Endodermal cell (in vitro differentiated cells): ENCODE data around the gene MAGEB2. TPM values are rescaled to one million over a fixed set of nuclear protein-coding genes. Genes with fewer than 3 reads are reported as not detected.

Source experiments
- DNase-seq: peaks from one replicate; pipeline ENCODE4 v3.0.0-alpha.2; 2017
- H3K27ac ChIP-seq: 2 replicates; pipeline ENCODE4 v1.5.1; 2013; ENCODE audit warnings: mild to moderate bottlenecking, low read depth, low read length, moderate library complexity
- H3K27me3 ChIP-seq: 2 replicates; pipeline ENCODE4 v1.6.1; 2013; ENCODE audit warnings: mild to moderate bottlenecking, low read length, moderate library complexity; ENCODE audit not compliant: insufficient read depth, control insufficient read depth, poor library complexity, severe bottlenecking
- H3K36me3 ChIP-seq: 2 replicates; pipeline ENCODE4 v1.7.0; 2013; ENCODE audit warnings: mild to moderate bottlenecking, low read length, moderate library complexity; ENCODE audit not compliant: control insufficient read depth, insufficient read depth
- H3K4me1 ChIP-seq: one replicate; pipeline ENCODE4 v1.7.0; 2013; ENCODE audit warnings: low read length; ENCODE audit not compliant: control insufficient read depth, insufficient read depth
- H3K4me3 ChIP-seq: 2 replicates; pipeline ENCODE4 v1.5.1; 2013; ENCODE audit warnings: mild to moderate bottlenecking, low read length, moderate library complexity
- H3K9ac ChIP-seq: 2 replicates; pipeline ENCODE4 v1.6.1; 2013; ENCODE audit warnings: mild to moderate bottlenecking, low read length, moderate library complexity; ENCODE audit not compliant: poor library complexity, severe bottlenecking; ENCODE audit errors: extremely low read depth
- H3K9me3 ChIP-seq: 2 replicates; pipeline ENCODE4 v1.6.1; 2013; ENCODE audit warnings: mild to moderate bottlenecking, low read length, moderate library complexity; ENCODE audit not compliant: control insufficient read depth
- H3K27ac Mint-ChIP-seq: 2 replicates; pipeline ENCODE4 v1.8.0; 2020; ENCODE audit warnings: mixed read lengths
- H3K27me3 Mint-ChIP-seq: 2 replicates; pipeline ENCODE4 v1.8.0; 2021; ENCODE audit warnings: mild to moderate bottlenecking, mixed read lengths; ENCODE audit not compliant: insufficient read depth
- H3K36me3 Mint-ChIP-seq: 2 replicates; pipeline ENCODE4 v1.8.0; 2020; ENCODE audit warnings: low read depth, mixed read lengths
- H3K4me1 Mint-ChIP-seq: 2 replicates; pipeline ENCODE4 v1.8.0; 2020; ENCODE audit warnings: mixed read lengths
- H3K4me3 Mint-ChIP-seq: 2 replicates; pipeline ENCODE4 v1.8.0; 2020; ENCODE audit warnings: mild to moderate bottlenecking, moderate library complexity, mixed read lengths
- H3K9me3 Mint-ChIP-seq: 2 replicates; pipeline ENCODE4 v1.8.0; 2020; ENCODE audit warnings: mild to moderate bottlenecking, mixed read lengths
- WGBS, 2 experiments: methylation state at CpG; one replicate each; pipeline versions ENCODE4 v1.1.5 to v1.1.7; 2013; ENCODE audit warnings: missing lambda C conversion rate in 2 of 2, mixed read lengths in 1 of 2; ENCODE audit not compliant: insufficient coverage in 1 of 2, insufficient read length in 1 of 2; 5-methylcytosine and 5-hydroxymethylcytosine counted together
- total RNA-seq, 2 donors: library from RNA; stranded (reverse); fragmentation: NEBNext Ultra II Directional in 1 of 2; extraction: Animal tissue kit (Norgen Biotek cat#: 25700) in 1 of 2; gene quantifications; 2 replicates in 1 of 2; 3 replicates in 1 of 2; pipeline ENCODE4 v1.2.1, GENCODE V29; 2021
- TF ChIP-seq, protein P1 (sequence below): fragments of 200-600 bp; sonication (generic); conservative IDR thresholded peaks from 2 replicates; pipeline ENCODE4 v1.5.0; 2021; ENCODE audit warnings: antibody characterized with exemption, mild to moderate bottlenecking

MAGEB2 gene
- total RNA-seq, 2 donors from 2014 or later, result not detected

DNA sequence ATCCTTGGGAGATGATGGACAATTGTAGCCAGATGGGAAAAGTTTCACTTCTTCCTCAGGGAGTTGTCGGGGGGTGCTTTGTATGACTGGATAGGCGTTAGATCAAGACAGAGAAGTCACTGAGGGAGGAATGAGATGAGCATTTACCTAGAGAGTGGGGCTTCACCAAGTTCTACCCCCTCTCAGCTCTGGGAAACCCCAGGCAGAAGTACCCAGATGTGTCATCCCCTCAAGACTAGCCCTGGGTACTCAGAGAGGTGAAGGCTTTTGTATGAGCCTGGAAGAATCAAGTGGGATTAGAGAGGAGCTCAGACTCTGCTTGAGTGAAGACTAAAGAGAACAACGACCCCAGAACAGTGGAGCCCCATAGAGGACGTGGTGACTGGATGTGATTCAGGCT lies 33.5 kb downstream of the MAGEB2 start:
- Mint-ChIP-seq H3K36me3 (no peaks in the 10 kb centered on the region), H3K4me1 (peaks cover 27% of the 10 kb centered on the region), H3K4me3 (no peak overlapping the region), H3K27ac (no peak overlapping the region), H3K27me3 (peaks cover 24% of the 10 kb centered on the region), H3K9me3 (peaks cover 5% of the 10 kb centered on the region)
- H3K4me3 ChIP-seq, result no peak overlapping the region
- no peak overlapping the region for H3K27ac ChIP-seq
- DNase-seq, result no peak
- 91% methylated on average over 4 of the region's 4 CpGs; no CpG with 5 or more reads in 1 of the 2 experiments for WGBS, 2 experiments
- no peaks in the 10 kb centered on the region for H3K4me1 ChIP-seq
- no peaks in the 10 kb centered on the region for H3K36me3 ChIP-seq
- H3K9ac ChIP-seq, result no peak overlapping the region
- no peaks in the 10 kb centered on the region for H3K9me3 ChIP-seq
- TF ChIP-seq, protein P1, sequence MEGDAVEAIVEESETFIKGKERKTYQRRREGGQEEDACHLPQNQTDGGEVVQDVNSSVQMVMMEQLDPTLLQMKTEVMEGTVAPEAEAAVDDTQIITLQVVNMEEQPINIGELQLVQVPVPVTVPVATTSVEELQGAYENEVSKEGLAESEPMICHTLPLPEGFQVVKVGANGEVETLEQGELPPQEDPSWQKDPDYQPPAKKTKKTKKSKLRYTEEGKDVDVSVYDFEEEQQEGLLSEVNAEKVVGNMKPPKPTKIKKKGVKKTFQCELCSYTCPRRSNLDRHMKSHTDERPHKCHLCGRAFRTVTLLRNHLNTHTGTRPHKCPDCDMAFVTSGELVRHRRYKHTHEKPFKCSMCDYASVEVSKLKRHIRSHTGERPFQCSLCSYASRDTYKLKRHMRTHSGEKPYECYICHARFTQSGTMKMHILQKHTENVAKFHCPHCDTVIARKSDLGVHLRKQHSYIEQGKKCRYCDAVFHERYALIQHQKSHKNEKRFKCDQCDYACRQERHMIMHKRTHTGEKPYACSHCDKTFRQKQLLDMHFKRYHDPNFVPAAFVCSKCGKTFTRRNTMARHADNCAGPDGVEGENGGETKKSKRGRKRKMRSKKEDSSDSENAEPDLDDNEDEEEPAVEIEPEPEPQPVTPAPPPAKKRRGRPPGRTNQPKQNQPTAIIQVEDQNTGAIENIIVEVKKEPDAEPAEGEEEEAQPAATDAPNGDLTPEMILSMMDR, result no peak
- H3K27me3 ChIP-seq, result no peaks in the 10 kb centered on the region

DNA sequence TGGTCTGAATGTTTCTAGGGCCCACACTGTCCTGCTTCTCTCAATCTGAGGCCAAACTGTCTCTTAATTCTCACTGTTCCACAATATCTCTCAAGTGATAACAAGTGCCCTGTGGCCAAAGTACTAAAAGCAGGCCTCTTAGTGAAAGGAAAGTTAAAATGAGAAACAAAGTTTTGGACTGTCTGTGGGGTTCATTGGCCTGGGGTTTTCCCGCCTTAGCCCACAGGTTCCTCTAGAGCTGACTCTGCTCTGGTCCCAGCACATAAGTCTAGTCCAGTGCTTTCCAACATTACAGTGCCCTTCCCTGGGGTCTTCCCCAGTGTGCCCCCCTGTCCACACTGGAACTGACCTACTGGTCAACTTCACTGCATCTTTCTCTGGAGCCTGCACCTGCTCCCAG lies 37.9 kb downstream of the MAGEB2 start:
- H3K36me3 Mint-ChIP-seq, result peaks cover 10% of the 10 kb centered on the region
- Histone ChIP-seq H3K9ac (no peak overlapping the region), H3K27ac (no peak overlapping the region), H3K4me1 (no peaks in the 10 kb centered on the region), H3K4me3 (no peak overlapping the region), H3K9me3 (peaks cover 25% of the 10 kb centered on the region), H3K36me3 (no peaks in the 10 kb centered on the region), H3K27me3 (no peaks in the 10 kb centered on the region)
- peaks cover 16% of the 10 kb centered on the region for H3K27me3 Mint-ChIP-seq
- H3K4me3 Mint-ChIP-seq, result no peak overlapping the region
- 90% methylated on average over 1 of the region's 1 CpG; no CpG with 5 or more reads in 1 of the 2 experiments for WGBS, 2 experiments
- H3K27ac Mint-ChIP-seq, result no peak overlapping the region
- TF ChIP-seq, protein P1, result no peak
- H3K4me1 Mint-ChIP-seq, result peaks cover 8% of the 10 kb centered on the region
- H3K9me3 Mint-ChIP-seq, result peaks cover 42% of the 10 kb centered on the region
- DNase-seq, result no peak

- DNase-seq, result no peak
- TF ChIP-seq, protein P1, result no peak
- WGBS, 2 experiments, result 100% methylated on average over 1 to 2 of the region's 2 CpGs
- no peak overlapping the region for H3K4me3 ChIP-seq
- Mint-ChIP-seq H3K27me3 (peaks cover 1% of the 10 kb centered on the region), H3K27ac (no peak overlapping the region), H3K4me3 (no peak overlapping the region), H3K4me1 (peaks cover 7% of the 10 kb centered on the region), H3K9me3 (peaks cover 34% of the 10 kb centered on the region), H3K36me3 (peaks cover 10% of the 10 kb centered on the region)
- no peak overlapping the region for H3K27ac ChIP-seq
- H3K27me3 ChIP-seq, result no peaks in the 10 kb centered on the region
- no peaks in the 10 kb centered on the region for H3K4me1 ChIP-seq
- H3K9ac ChIP-seq, result no peak overlapping the region
- H3K9me3 ChIP-seq, result peaks cover 23% of the 10 kb centered on the region
- no peaks in the 10 kb centered on the region for H3K36me3 ChIP-seq
Measured at GRCh38 chrX:30259927-30260326, 44.6 kb downstream of the MAGEB2 start.
